H9 (cell line): ENCODE results near the gene CPM. TPM values are rescaled to one million over a fixed set of nuclear protein-coding genes. Genes with fewer than 3 reads are reported as not detected.

Experiments
- DNase-seq: peaks from one replicate; pipeline ENCODE4 v3.0.0-alpha.2; 2017
- H2AFZ ChIP-seq: one replicate; pipeline ENCODE4 v1.6.1; 2013; ENCODE audit warnings: mild to moderate bottlenecking, low read length, control low read depth, moderate library complexity
- H2AK5ac ChIP-seq: 2 replicates; pipeline ENCODE4 v1.6.1; 2013; ENCODE audit warnings: low read length, control low read depth, mixed read lengths; ENCODE audit not compliant: insufficient read length
- H2BK120ac ChIP-seq: one replicate; pipeline ENCODE4 v1.6.1; 2013; ENCODE audit warnings: low read depth, mild to moderate bottlenecking, low read length, control low read depth, inconsistent platforms; ENCODE audit not compliant: poor library complexity, severe bottlenecking
- H2BK12ac ChIP-seq: 2 replicates; pipeline ENCODE4 v1.6.1; 2013; ENCODE audit warnings: low read length, control low read depth, mixed read lengths, low read depth; ENCODE audit not compliant: insufficient read length
- H2BK15ac ChIP-seq: 2 replicates; pipeline ENCODE4 v1.6.1; 2013; ENCODE audit warnings: low read depth, low read length, control low read depth
- H2BK20ac ChIP-seq: one replicate; pipeline ENCODE4 v1.6.1; 2013; ENCODE audit warnings: low read depth, mild to moderate bottlenecking, low read length, control low read depth, inconsistent platforms; ENCODE audit not compliant: poor library complexity, severe bottlenecking
- H2BK5ac ChIP-seq: 2 replicates; pipeline ENCODE4 v1.6.1; 2013; ENCODE audit warnings: low read length, control low read depth, mixed read lengths; ENCODE audit not compliant: insufficient read length
- H3K14ac ChIP-seq: 2 replicates; pipeline ENCODE4 v1.6.1; 2013; ENCODE audit warnings: low read length, control low read depth; ENCODE audit not compliant: insufficient read depth
- H3K18ac ChIP-seq: 2 replicates; pipeline ENCODE4 v1.6.1; 2013; ENCODE audit warnings: low read depth, mild to moderate bottlenecking, mixed read lengths, low read length, control low read depth; ENCODE audit not compliant: insufficient read length
- H3K23ac ChIP-seq: 2 replicates; pipeline ENCODE4 v1.6.1; 2013; ENCODE audit warnings: low read length, control low read depth, mixed read lengths, low read depth; ENCODE audit not compliant: insufficient read length
- H3K23me2 ChIP-seq: 2 replicates; pipeline ENCODE4 v1.6.1; 2013; ENCODE audit warnings: low read depth, mild to moderate bottlenecking, mixed read lengths, low read length, control low read depth; ENCODE audit not compliant: insufficient read length, poor library complexity, severe bottlenecking
- H3K27ac ChIP-seq: 2 replicates; pipeline ENCODE4 v1.5.1; 2013; ENCODE audit warnings: low read length, control low read depth, mixed read lengths, low read depth; ENCODE audit not compliant: insufficient read length
- H3K27me3 ChIP-seq: 2 replicates; pipeline ENCODE4 v1.6.1; 2013; ENCODE audit warnings: low read length, control low read depth, inconsistent platforms; ENCODE audit not compliant: insufficient read depth
- H3K4ac ChIP-seq: 2 replicates; pipeline ENCODE4 v1.6.1; 2013; ENCODE audit warnings: low read depth, mild to moderate bottlenecking, control low read depth, inconsistent platforms, low read length, moderate library complexity
- H3K4me1 ChIP-seq: 2 replicates; pipeline ENCODE4 v1.6.1; 2013; ENCODE audit warnings: low read length, control low read depth, inconsistent platforms; ENCODE audit not compliant: insufficient read depth
- H3K4me2 ChIP-seq: 2 replicates; pipeline ENCODE4 v1.6.1; 2013; ENCODE audit warnings: low read length, control low read depth, mixed read lengths; ENCODE audit not compliant: insufficient read length, insufficient read depth
- H3K56ac ChIP-seq: 2 replicates; pipeline ENCODE4 v1.6.1; 2013; ENCODE audit warnings: low read depth, mild to moderate bottlenecking, mixed read lengths, low read length, control low read depth; ENCODE audit not compliant: insufficient read length
- H3K79me1 ChIP-seq: 2 replicates; pipeline ENCODE4 v1.6.1; 2013; ENCODE audit warnings: low read depth, mild to moderate bottlenecking, moderate library complexity, low read length, control low read depth, inconsistent platforms; ENCODE audit not compliant: insufficient read depth, poor library complexity, severe bottlenecking
- H3K79me2 ChIP-seq: 2 replicates; pipeline ENCODE4 v1.6.1; 2013; ENCODE audit warnings: low read length, control low read depth, inconsistent platforms; ENCODE audit not compliant: insufficient read depth
- H3K9ac ChIP-seq: 2 replicates; pipeline ENCODE4 v1.6.1; 2013; ENCODE audit warnings: low read length, control low read depth, mixed read lengths; ENCODE audit not compliant: insufficient read length; ENCODE audit errors: extremely low read depth
- H3K9me3 ChIP-seq: one replicate; pipeline ENCODE4 v1.6.1; 2013; ENCODE audit warnings: low read depth, low read length, inconsistent platforms; ENCODE audit not compliant: control insufficient read depth
- H3T11ph ChIP-seq: one replicate; pipeline ENCODE4 v1.6.1; 2013; ENCODE audit warnings: mild to moderate bottlenecking, low read length, control low read depth, inconsistent platforms
- H4K20me1 ChIP-seq: one replicate; pipeline ENCODE4 v1.6.1; 2013; ENCODE audit not compliant: control insufficient read depth, insufficient read length, insufficient read depth
- H4K5ac ChIP-seq: 2 replicates; pipeline ENCODE4 v1.6.1; 2013; ENCODE audit warnings: low read depth, mild to moderate bottlenecking, mixed read lengths, low read length, control low read depth; ENCODE audit not compliant: insufficient read length
- H4K8ac ChIP-seq: replicated peaks from 2 replicates; pipeline ENCODE4 v1.6.1; 2013; ENCODE audit warnings: low read length, control low read depth, mixed read lengths, low read depth; ENCODE audit not compliant: insufficient read length
- H4K91ac ChIP-seq: 2 replicates; pipeline ENCODE4 v1.6.1; 2013; ENCODE audit warnings: low read depth, mild to moderate bottlenecking, moderate library complexity, mixed read lengths, low read length, control low read depth; ENCODE audit not compliant: insufficient read length
- H3K27ac Mint-ChIP-seq, 3 experiments: 2 replicates in 2 of 3; 3 replicates in 1 of 3; pipeline ENCODE4 v1.8.0; 2020 to 2021; ENCODE audit warnings: mixed read lengths in 3 of 3, mild to moderate bottlenecking in 1 of 3, moderate library complexity in 1 of 3
- H3K27me3 Mint-ChIP-seq: 2 replicates; pipeline ENCODE4 v1.8.0; 2021; ENCODE audit warnings: low read depth, mild to moderate bottlenecking, moderate library complexity, mixed read lengths
- H3K36me3 Mint-ChIP-seq, 3 experiments: 2 replicates in 2 of 3; 3 replicates in 1 of 3; pipeline ENCODE4 v1.8.0; 2020 to 2021; ENCODE audit warnings: low read depth in 3 of 3, mixed read lengths in 3 of 3; ENCODE audit not compliant: insufficient read depth in 1 of 3
- H3K4me1 Mint-ChIP-seq, 2 experiments: 2 replicates each; pipeline ENCODE4 v1.8.0; 2020; ENCODE audit warnings: mixed read lengths in 2 of 2
- H3K4me3 Mint-ChIP-seq, 2 experiments: 2 replicates in 1 of 2; 3 replicates in 1 of 2; pipeline ENCODE4 v1.8.0; 2020 to 2021; ENCODE audit warnings: mild to moderate bottlenecking in 2 of 2, mixed read lengths in 2 of 2, moderate library complexity in 1 of 2
- H3K9me3 Mint-ChIP-seq, 2 experiments: 2 replicates in 1 of 2; 3 replicates in 1 of 2; pipeline ENCODE4 v1.8.0; 2020; ENCODE audit warnings: mild to moderate bottlenecking in 2 of 2, mixed read lengths in 2 of 2, moderate library complexity in 1 of 2
- CTCF ChIP-seq: fragments of 200-600 bp; sonication (generic); conservative IDR thresholded peaks from 3 replicates; pipeline ENCODE4 v1.8.0; 2021; ENCODE audit warnings: antibody characterized with exemption, mild to moderate bottlenecking
- WGBS: extraction: QIAGEN DNeasy Blood & Tissue Kit; methylation state at CpG from one replicate; pipeline ENCODE4 v1.1.7; 2013; ENCODE audit warnings: missing lambda C conversion rate, low lambda C conversion rate, mixed read lengths; ENCODE audit not compliant: insufficient read length; ENCODE audit errors: extremely low coverage; 5-methylcytosine and 5-hydroxymethylcytosine counted together
- total RNA-seq: library from RNA; stranded (reverse); gene quantifications from 2 replicates; pipeline ENCODE4 v1.2.1, GENCODE V29; 2021

Gene CPM
- total RNA-seq, 1 experiment from 2014 or later: 1.2 TPM

- no peak overlapping the region for H4K8ac ChIP-seq
- DNase-seq: no peak
- peaks cover 0 to 9% (median 7%) of the 10 kb centered on the region in 3 experiments; a peak in 6 of 7 replicates for H3K36me3 Mint-ChIP-seq
- no peaks in the 10 kb centered on the region for H3K4me1 Mint-ChIP-seq
- TF ChIP-seq CTCF: no peak
- H3K9me3 ChIP-seq: no peaks in the 10 kb centered on the region
- H2BK20ac ChIP-seq: no peak overlapping the region
- H3K27ac Mint-ChIP-seq: no peak overlapping the region
- H3K79me1 ChIP-seq: no peaks in the 10 kb centered on the region
- no peak overlapping the region for H3K23ac ChIP-seq
- whole genome bisulfite sequencing: no CpG with 5 or more reads among the region's 6 CpGs
- H3K14ac ChIP-seq: no peak overlapping the region
- no peaks in the 10 kb centered on the region for H3K27me3 ChIP-seq
- no peaks in the 10 kb centered on the region for H3K23me2 ChIP-seq
- H3K4me1 ChIP-seq: no peaks in the 10 kb centered on the region
- H3K27ac ChIP-seq: no peak overlapping the region
- H3K9ac ChIP-seq: no peak overlapping the region
- H3K4me2 ChIP-seq: no peak overlapping the region
- no peak overlapping the region for H4K5ac ChIP-seq
- H2BK12ac ChIP-seq: no peak overlapping the region
- no peak overlapping the region for H3K4me3 Mint-ChIP-seq
- no peak overlapping the region for H3K18ac ChIP-seq
- H4K20me1 ChIP-seq: no peaks in the 10 kb centered on the region
- no peak overlapping the region for H2BK15ac ChIP-seq
- H3K79me2 ChIP-seq: no peaks in the 10 kb centered on the region
- peaks cover 10 to 12% of the 10 kb centered on the region in 2 experiments for H3K9me3 Mint-ChIP-seq
- H3T11ph ChIP-seq: no peak overlapping the region
- H4K91ac ChIP-seq: no peak overlapping the region
- H2AFZ ChIP-seq: no peak overlapping the region
- no peak overlapping the region for H2AK5ac ChIP-seq
- H3K27me3 Mint-ChIP-seq: no peaks in the 10 kb centered on the region; the same call in 1 of the 2 replicates
- no peak overlapping the region for H3K4ac ChIP-seq
- H2BK5ac ChIP-seq: no peak overlapping the region
- H2BK120ac ChIP-seq: no peak overlapping the region
- H3K56ac ChIP-seq: no peak overlapping the region
Measured at GRCh38 chr12:68951652-68952051, 18.7 kb upstream of the CPM start.
